Activated CD8-positive, alpha-beta memory T cell treated with anti-CD3 and anti-CD28 coated beads, Interleukin-2, amount 50 U/mL, for 48 hours (primary cell): ENCODE measurements around the gene INHBC.

Experiments
- DNase-seq: peaks from one replicate; pipeline ENCODE4 v3.0.0-alpha.2; 2020

INHBC gene

DNA sequence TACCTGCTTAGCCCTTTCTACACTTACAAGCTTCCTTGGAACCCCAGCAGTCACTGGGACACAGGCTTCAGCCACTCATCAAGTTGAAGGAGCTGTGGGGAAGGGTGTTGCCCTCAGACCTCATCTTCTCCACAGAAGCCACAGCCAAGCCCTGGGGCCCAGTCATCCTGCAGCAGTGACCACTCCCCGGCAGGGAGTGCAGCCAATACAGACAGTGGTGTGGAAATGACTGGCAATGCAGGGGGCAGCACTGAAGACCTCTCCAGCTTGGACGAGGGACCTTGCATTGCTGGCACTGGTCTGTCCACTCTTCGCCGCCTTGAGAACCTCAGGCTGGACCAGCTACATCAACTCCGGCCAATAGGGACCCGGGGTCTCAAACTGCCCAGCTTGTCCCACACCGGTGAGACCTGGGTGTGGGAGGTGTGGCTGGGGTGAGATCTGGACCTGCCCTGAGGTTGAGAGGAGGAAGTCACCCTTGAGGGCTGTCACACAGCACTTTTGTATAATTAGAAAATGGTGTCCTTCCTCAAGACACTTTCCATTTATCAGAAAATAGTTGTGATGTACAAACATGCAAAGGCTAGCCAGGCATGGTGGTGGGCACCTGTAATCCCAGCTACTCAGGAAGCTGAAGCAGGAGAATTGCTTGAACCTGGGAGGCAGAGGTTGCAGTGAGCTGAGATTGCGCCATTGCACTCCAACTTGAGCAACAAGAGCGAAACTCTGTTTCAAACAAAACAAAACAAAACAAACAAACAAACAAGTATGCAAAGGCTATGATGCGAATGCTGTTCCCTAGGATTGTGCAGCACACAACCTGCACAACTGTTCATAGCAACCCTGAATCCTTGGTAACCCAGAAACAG, 34.9 kb downstream of the INHBC start:
- DNase-seq: no peak

- no peak for DNase-seq
Observed at GRCh38 chr12:57470286-57470969, 35.8 kb downstream of the INHBC start.

GRCh38 chr12:57470970-57471656, 36.5 kb downstream of the INHBC start:
- no peak for DNase-seq

DNA sequence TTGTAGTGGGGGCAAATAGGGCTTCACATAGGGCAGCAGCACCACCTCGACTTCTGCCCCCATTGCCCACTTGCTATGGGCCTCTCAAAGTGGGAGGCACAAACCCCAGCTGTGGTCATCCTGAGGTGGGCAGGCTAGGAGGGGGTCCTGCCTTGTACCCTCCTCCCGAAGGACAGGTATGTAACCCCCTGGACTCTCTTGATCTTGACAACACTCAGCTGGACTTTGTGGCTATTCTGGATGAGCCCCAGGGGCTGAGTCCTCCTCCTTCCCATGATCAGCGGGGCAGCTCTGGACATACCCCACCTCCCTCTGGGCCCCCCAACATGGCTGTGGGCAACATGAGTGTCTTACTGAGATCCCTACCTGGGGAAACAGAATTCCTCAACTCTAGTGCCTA, 37.1 kb downstream of the INHBC start:
- DNase-seq: no peak

DNA sequence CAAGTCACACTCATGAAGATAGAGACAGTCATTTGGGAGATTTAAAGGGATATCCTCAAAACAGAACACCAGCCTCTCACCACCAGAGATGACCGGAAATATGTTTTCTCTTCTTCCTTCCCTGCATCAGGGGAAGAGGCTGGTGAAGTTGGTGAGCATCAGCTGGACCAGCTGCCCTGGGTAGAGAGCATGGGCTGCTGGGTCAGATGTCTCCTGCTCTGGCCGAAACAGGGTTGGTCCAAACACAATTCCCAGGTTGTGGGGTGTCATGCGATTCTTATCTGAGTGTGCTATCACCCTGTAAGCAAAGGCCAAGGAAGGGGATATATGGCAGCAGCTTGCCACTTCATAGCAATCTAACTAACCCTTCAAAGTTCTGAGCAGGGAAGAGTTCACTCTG, 37.8 kb downstream of the INHBC start:
- no peak for DNase-seq

GRCh38 chr12:57473392-57473791, 38.8 kb downstream of the INHBC start:
- no peak for DNase-seq

DNA sequence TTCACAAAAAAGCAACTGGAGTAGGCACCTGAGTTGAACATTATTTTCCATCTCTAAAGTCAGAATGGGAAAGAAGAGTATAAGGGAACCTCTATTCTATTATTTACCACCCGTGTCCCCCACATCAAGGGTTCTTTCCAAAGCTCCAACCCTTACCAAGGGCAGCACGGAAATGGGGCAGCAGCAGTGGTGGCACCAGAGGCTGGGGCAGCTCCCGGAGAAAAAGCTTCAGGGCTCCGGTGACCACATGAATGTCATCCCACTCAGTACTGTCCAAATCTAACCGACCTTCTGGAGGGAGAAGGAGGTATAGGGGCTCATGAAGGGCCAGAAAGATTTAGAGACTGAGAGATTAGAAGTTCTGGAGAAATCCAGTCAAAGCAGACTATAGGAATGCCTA, 39.3 kb downstream of the INHBC start:
- no peak for DNase-seq

- DNase-seq: no peak
Observed at GRCh38 chr12:57474430-57474829, 39.8 kb downstream of the INHBC start.

DNA sequence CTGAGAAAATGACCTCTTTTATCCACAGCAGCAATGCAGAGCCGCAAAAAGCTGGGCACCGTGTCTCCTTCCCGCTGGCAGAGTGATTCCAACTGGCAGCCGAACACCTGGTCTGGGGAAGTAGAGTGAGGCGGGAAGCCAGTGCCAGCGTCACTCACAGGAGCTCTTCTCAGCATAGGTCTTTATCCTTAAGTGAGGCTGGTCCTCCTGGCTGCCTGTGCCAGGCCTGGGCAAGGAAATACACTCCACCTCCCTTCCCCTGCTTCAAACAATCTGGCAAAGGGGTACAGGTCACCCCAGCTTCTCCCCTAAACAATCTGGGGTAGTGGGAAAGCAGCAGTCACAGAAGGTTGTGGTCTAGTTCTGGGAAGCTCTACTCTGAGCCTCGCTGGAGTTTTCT, 40.3 kb downstream of the INHBC start:
- no peak for DNase-seq

GRCh38 chr12:57475271-57476161, 40.9 kb downstream of the INHBC start:
- no peak for DNase-seq

DNA sequence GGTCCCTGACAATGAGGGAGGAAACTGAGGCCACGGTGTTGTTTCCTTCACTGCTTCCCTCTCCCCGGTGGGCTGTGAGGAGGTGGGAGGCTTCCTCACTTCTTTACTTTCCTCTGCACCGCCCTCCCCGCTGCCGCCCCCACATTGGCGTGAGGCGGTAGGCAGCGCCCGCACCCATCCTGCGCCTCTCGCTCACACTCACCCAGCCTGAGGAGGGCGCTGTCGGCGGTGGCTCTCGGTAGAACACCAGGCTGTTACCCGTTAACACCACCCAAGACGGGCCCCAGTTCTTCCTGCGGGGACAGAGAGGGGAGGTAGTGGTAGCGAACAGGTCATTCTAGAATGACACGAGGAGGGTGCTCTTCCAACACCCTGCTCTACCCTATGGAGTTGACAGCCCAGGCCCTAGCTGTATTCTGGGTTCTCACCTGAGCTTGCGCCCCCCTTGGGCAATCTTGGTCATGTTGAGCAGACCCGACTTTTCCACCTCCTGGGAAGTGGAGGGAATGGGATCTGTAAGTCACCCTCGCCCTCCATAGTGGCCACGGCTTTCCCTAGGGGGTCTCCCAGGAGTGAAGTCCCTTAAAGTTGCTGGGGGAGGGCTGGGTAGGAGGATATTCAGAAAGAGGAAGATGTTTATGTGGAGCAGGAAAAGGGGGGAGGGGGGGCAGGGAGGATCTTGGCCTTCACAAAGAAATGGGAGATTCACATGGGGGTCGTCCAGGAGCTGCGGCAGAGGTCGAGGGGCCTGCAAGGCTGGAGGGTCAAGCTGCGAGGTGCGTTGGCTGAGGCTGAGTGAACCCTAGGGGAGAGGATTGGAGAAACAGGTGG, 41.8 kb downstream of the INHBC start:
- DNase-seq: peak; percentile 88

DNA sequence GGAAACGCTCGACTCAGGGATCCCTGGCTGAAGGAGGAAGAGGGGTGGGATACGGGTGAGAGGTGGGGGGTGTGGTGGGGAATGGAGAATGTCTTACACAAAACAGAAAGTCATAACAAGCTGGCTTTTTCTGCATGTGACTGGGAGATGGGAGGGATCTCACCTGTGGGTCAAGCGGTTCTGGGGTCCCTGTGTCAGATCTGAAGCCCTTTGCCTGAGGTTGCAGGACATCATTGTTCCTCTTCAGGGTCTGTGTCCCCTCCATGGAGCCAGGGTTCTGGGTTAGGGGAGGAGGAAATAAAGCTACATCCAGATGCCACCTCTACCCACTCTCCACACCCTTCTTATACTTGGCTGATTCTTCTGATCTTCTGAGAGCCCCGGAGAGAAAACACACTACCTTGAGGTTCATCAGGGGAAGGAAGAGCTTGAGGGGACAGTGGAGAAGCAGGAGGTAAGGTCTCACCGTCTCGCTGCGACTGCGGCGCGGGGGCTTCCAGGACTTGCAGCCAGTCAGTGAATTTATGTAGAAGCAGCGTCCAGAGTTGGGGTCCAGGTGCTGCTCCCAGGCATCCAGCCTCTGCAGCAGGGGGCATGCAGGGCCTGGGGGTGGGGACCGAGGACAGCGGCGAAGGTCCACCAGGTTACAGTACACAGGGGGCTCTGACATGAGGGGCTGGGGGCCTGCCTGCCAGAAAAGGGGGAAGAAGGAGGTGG, 42.6 kb downstream of the INHBC start:
- DNase-seq: no peak

- no peak for DNase-seq
Observed at GRCh38 chr12:57477710-57478681, 43.4 kb downstream of the INHBC start.

DNA sequence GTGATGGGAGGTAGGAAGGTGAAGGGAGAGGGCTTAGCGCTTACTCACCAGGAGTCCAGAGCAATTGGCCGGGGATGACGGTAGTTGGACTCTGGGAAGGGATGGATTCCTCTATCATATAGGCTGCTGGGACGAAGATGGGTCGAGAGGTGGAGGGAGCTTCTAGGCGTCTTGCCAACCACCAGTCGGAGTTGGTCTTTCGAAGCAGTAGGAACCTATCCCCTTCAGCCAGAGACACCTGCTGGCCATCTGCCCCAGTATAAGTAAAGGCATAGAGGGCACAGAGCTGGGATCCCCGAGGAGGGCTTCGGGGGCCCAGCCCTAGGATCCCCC, 44.4 kb downstream of the INHBC start:
- no peak for DNase-seq

GRCh38 chr12:57479376-57480115, 45.0 kb downstream of the INHBC start, which contains the start of gene ARHGAP9:
Gene ARHGAP9 (minus strand): TSS chr12:57479866. CDS start chr12:57479406, 460 bp downstream.
- peak; percentile 71 for DNase-seq

- no peak for DNase-seq
Observed at GRCh38 chr12:57481671-57482070, 47.1 kb downstream of the INHBC start.

DNA sequence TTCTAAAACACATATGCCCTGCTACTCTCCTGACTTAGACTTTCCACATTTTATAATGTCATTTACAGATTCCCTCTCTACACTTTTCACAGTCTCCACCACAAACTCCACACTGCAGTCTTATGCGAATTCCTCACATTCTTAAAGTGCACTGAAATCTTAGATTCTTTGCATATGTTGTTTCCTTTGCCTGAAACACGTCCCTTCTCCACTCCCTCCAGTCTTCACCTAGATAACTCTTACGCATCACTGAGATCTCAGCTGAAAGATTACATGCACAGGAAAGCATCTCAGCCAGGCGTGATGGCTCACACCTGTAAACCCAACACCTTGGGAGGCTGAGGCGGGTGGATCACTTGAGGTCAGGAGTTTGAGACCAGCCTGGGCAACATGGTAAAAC, 48.9 kb downstream of the INHBC start:
- no peak for DNase-seq

GRCh38 chr12:57485695-57486094, 51.1 kb downstream of the INHBC start:
- DNase-seq: no peak

GRCh38 chr12:57487055-57487596, 52.5 kb downstream of the INHBC start:
- no peak for DNase-seq
